ENCODE data around the gene NOL6.

- TF ChIP-seq, protein P1, sequence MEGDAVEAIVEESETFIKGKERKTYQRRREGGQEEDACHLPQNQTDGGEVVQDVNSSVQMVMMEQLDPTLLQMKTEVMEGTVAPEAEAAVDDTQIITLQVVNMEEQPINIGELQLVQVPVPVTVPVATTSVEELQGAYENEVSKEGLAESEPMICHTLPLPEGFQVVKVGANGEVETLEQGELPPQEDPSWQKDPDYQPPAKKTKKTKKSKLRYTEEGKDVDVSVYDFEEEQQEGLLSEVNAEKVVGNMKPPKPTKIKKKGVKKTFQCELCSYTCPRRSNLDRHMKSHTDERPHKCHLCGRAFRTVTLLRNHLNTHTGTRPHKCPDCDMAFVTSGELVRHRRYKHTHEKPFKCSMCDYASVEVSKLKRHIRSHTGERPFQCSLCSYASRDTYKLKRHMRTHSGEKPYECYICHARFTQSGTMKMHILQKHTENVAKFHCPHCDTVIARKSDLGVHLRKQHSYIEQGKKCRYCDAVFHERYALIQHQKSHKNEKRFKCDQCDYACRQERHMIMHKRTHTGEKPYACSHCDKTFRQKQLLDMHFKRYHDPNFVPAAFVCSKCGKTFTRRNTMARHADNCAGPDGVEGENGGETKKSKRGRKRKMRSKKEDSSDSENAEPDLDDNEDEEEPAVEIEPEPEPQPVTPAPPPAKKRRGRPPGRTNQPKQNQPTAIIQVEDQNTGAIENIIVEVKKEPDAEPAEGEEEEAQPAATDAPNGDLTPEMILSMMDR (IDR thresholded peaks at IDR 0.05; ENCODE audit: borderline replicate concordance, extremely low read depth, low read length, poor library complexity, severe bottlenecking), result no peak
- TF ChIP-seq EZH2 (IDR thresholded peaks at IDR 0.05; ENCODE audit: borderline replicate concordance, low read depth, low read length, severe bottlenecking), result no peak
Observed at GRCh38 chr9:33465596-33466564, 7.8 kb downstream of the NOL6 start.

Measured in DND-41 (cell line).